IgD-negative memory B cell (primary cell): ENCODE data around the gene DMTF1. TPM values are rescaled to one million over a fixed set of nuclear protein-coding genes. Genes with fewer than 3 reads are reported as not detected.

Source experiments
- H3K27ac Mint-ChIP-seq, 3 donors: one replicate each; pipeline ENCODE4 v1.8.0; 2020 to 2022; ENCODE audit warnings: mild to moderate bottlenecking in 3 of 3, mixed read lengths in 3 of 3, moderate library complexity in 1 of 3
- H3K27me3 Mint-ChIP-seq: one replicate; pipeline ENCODE4 v1.8.0; 2021; ENCODE audit warnings: mixed read lengths
- H3K36me3 Mint-ChIP-seq: one replicate; pipeline ENCODE4 v1.8.0; 2020; ENCODE audit warnings: mild to moderate bottlenecking, mixed read lengths
- H3K4me1 Mint-ChIP-seq, 3 donors: one replicate each; pipeline ENCODE4 v1.8.0; 2020 to 2022; ENCODE audit warnings: mixed read lengths in 3 of 3, mild to moderate bottlenecking in 1 of 3
- H3K4me3 Mint-ChIP-seq, 4 donors: one replicate each; pipeline ENCODE4 v1.8.0; 2020 to 2022; ENCODE audit warnings: mild to moderate bottlenecking in 4 of 4, mixed read lengths in 4 of 4, moderate library complexity in 3 of 4
- H3K9me3 Mint-ChIP-seq, 3 donors: one replicate each; pipeline ENCODE4 v1.8.0; 2020 to 2021; ENCODE audit warnings: mixed read lengths in 3 of 3, mild to moderate bottlenecking in 1 of 3
- polyA plus RNA-seq: library from polyadenylated mRNA; unstranded; fragments of 300-500 nt; fragmentation: Illumina TruSeq; gene quantifications from one replicate; pipeline ENCODE4 v1.2.3, GENCODE V29; 2021

The DMTF1 gene
- polyA plus RNA-seq, 1 donor from 2014 or later = 35.1 TPM

- H3K9me3 Mint-ChIP-seq = no peaks in the 10 kb centered on the region
- peaks cover 6% of the 10 kb centered on the region for H3K36me3 Mint-ChIP-seq
- H3K4me1 Mint-ChIP-seq = peaks cover 43 to 64% (median 62%) of the 10 kb centered on the region in 3 donors
- H3K4me3 Mint-ChIP-seq = peak overlapping the region; percentile 27 to 90 (median 72)
- H3K27ac Mint-ChIP-seq = peak overlapping the region in 2 of 3 donors; percentile 22 to 67
- no peaks in the 10 kb centered on the region for H3K27me3 Mint-ChIP-seq
Measured at GRCh38 chr7:87155788-87156187, 3.5 kb downstream of the DMTF1 start.

- peak overlapping the region in 3 of 4 donors; percentile 5 to 90 (median 75) for H3K4me3 Mint-ChIP-seq
- no peaks in the 10 kb centered on the region for H3K27me3 Mint-ChIP-seq
- peaks cover 43 to 61% (median 60%) of the 10 kb centered on the region in 3 donors for H3K4me1 Mint-ChIP-seq
Measured at GRCh38 chr7:87156709-87157108, 4.5 kb downstream of the DMTF1 start.

GRCh38 chr7:87159538-87159937, 7.3 kb downstream of the DMTF1 start:
- Mint-ChIP-seq H3K9me3 (no peaks in the 10 kb centered on the region), H3K4me1 (peaks cover 33 to 52% (median 44%) of the 10 kb centered on the region in 3 donors), H3K27me3 (no peaks in the 10 kb centered on the region), H3K4me3 (no peak overlapping the region), H3K27ac (no peak overlapping the region), H3K36me3 (peaks cover 6% of the 10 kb centered on the region)

More at GRCh38 chr7:87156709-87157108, 4.5 kb downstream of the DMTF1 start:
- H3K36me3 Mint-ChIP-seq = peaks cover 6% of the 10 kb centered on the region
- H3K9me3 Mint-ChIP-seq = no peaks in the 10 kb centered on the region
- peak overlapping the region in 2 of 3 donors; percentile 10 to 64 for H3K27ac Mint-ChIP-seq

- no peaks in the 10 kb centered on the region for H3K27me3 Mint-ChIP-seq
- H3K36me3 Mint-ChIP-seq = peaks cover 6% of the 10 kb centered on the region
- H3K4me1 Mint-ChIP-seq = peaks cover 8 to 18% (median 14%) of the 10 kb centered on the region in 3 donors
- no peak overlapping the region for H3K4me3 Mint-ChIP-seq
- no peak overlapping the region for H3K27ac Mint-ChIP-seq
- no peaks in the 10 kb centered on the region for H3K9me3 Mint-ChIP-seq
Measured at GRCh38 chr7:87164433-87164832, 12.2 kb downstream of the DMTF1 start.

GRCh38 chr7:87170828-87171227, 18.6 kb downstream of the DMTF1 start:
- no peaks in the 10 kb centered on the region for H3K27me3 Mint-ChIP-seq
- H3K27ac Mint-ChIP-seq = peak overlapping the region in 1 of 3 donors; percentile 35
- H3K36me3 Mint-ChIP-seq = peaks cover 7% of the 10 kb centered on the region
- H3K4me1 Mint-ChIP-seq = peaks cover 2 to 25% (median 2%) of the 10 kb centered on the region in 3 donors
- no peaks in the 10 kb centered on the region for H3K9me3 Mint-ChIP-seq
- no peak overlapping the region for H3K4me3 Mint-ChIP-seq

- Mint-ChIP-seq H3K36me3 (peaks cover 8% of the 10 kb centered on the region), H3K4me1 (peaks cover 4 to 25% (median 6%) of the 10 kb centered on the region in 3 donors), H3K4me3 (no peak overlapping the region), H3K27me3 (no peaks in the 10 kb centered on the region), H3K27ac (no peak overlapping the region), H3K9me3 (no peaks in the 10 kb centered on the region)
Measured at GRCh38 chr7:87171282-87171934, 19.2 kb downstream of the DMTF1 start.

GRCh38 chr7:87173471-87173870, 21.2 kb downstream of the DMTF1 start:
- Mint-ChIP-seq H3K9me3 (no peaks in the 10 kb centered on the region), H3K4me3 (no peak overlapping the region), H3K27me3 (no peaks in the 10 kb centered on the region), H3K27ac (peak overlapping the region; percentile 54 to 81 (median 57)), H3K4me1 (peaks cover 7 to 19% (median 10%) of the 10 kb centered on the region in 3 donors), H3K36me3 (peaks cover 11% of the 10 kb centered on the region)

GRCh38 chr7:87178320-87178719, 26.1 kb downstream of the DMTF1 start:
- H3K4me3 Mint-ChIP-seq = no peak overlapping the region
- peaks cover 4 to 10% (median 9%) of the 10 kb centered on the region in 3 donors for H3K4me1 Mint-ChIP-seq
- H3K27me3 Mint-ChIP-seq = no peaks in the 10 kb centered on the region
- H3K36me3 Mint-ChIP-seq = peaks cover 13% of the 10 kb centered on the region
- H3K27ac Mint-ChIP-seq = no peak overlapping the region
- no peaks in the 10 kb centered on the region for H3K9me3 Mint-ChIP-seq

- no peak overlapping the region for H3K27ac Mint-ChIP-seq
- peaks cover 4 to 12% (median 10%) of the 10 kb centered on the region in 3 donors for H3K4me1 Mint-ChIP-seq
- H3K27me3 Mint-ChIP-seq = no peaks in the 10 kb centered on the region
- H3K36me3 Mint-ChIP-seq = peaks cover 13% of the 10 kb centered on the region
- no peaks in the 10 kb centered on the region for H3K9me3 Mint-ChIP-seq
- H3K4me3 Mint-ChIP-seq = no peak overlapping the region
Measured at GRCh38 chr7:87179180-87179579, 26.9 kb downstream of the DMTF1 start.

- Mint-ChIP-seq H3K9me3 (no peaks in the 10 kb centered on the region), H3K4me1 (peaks cover 14 to 31% (median 24%) of the 10 kb centered on the region in 3 donors), H3K4me3 (no peak overlapping the region), H3K27me3 (no peaks in the 10 kb centered on the region), H3K27ac (no peak overlapping the region), H3K36me3 (peaks cover 9% of the 10 kb centered on the region)
Measured at GRCh38 chr7:87187120-87187519, 34.9 kb downstream of the DMTF1 start.

- no peaks in the 10 kb centered on the region for H3K27me3 Mint-ChIP-seq
- H3K36me3 Mint-ChIP-seq = peaks cover 9% of the 10 kb centered on the region
- peak overlapping the region in 1 of 3 donors; percentile 59 for H3K27ac Mint-ChIP-seq
- H3K9me3 Mint-ChIP-seq = no peaks in the 10 kb centered on the region
- H3K4me3 Mint-ChIP-seq = no peak overlapping the region
- H3K4me1 Mint-ChIP-seq = peaks cover 14 to 40% (median 29%) of the 10 kb centered on the region in 3 donors
Measured at GRCh38 chr7:87188930-87189329, 36.7 kb downstream of the DMTF1 start.

GRCh38 chr7:87190783-87191182, 38.5 kb downstream of the DMTF1 start:
- Mint-ChIP-seq H3K9me3 (no peaks in the 10 kb centered on the region), H3K36me3 (peaks cover 7% of the 10 kb centered on the region), H3K4me1 (peaks cover 10 to 34% (median 24%) of the 10 kb centered on the region in 3 donors)

GRCh38 chr7:87192784-87193487, 40.7 kb downstream of the DMTF1 start:
- Mint-ChIP-seq H3K27me3 (no peaks in the 10 kb centered on the region), H3K36me3 (peaks cover 4% of the 10 kb centered on the region), H3K4me1 (peaks cover 10 to 36% (median 28%) of the 10 kb centered on the region in 3 donors), H3K4me3 (no peak overlapping the region), H3K27ac (peak overlapping the region in 2 of 3 donors; percentile 65 to 82), H3K9me3 (no peaks in the 10 kb centered on the region)

More at GRCh38 chr7:87190783-87191182, 38.5 kb downstream of the DMTF1 start:
- peak overlapping the region; percentile 0 to 34 (median 25) for H3K27ac Mint-ChIP-seq
- H3K4me3 Mint-ChIP-seq = no peak overlapping the region
- H3K27me3 Mint-ChIP-seq = no peaks in the 10 kb centered on the region

- no peak overlapping the region for H3K4me3 Mint-ChIP-seq
- H3K27me3 Mint-ChIP-seq = no peaks in the 10 kb centered on the region
- peak overlapping the region; percentile 27 to 82 (median 28) for H3K27ac Mint-ChIP-seq
- no peaks in the 10 kb centered on the region for H3K9me3 Mint-ChIP-seq
- peaks cover 3% of the 10 kb centered on the region for H3K36me3 Mint-ChIP-seq
- peaks cover 11 to 40% (median 32%) of the 10 kb centered on the region in 3 donors for H3K4me1 Mint-ChIP-seq
Measured at GRCh38 chr7:87193912-87194311, 41.7 kb downstream of the DMTF1 start.

GRCh38 chr7:87199241-87199640, 47.0 kb downstream of the DMTF1 start:
- no peak overlapping the region for H3K4me3 Mint-ChIP-seq
- H3K36me3 Mint-ChIP-seq = peaks cover 5% of the 10 kb centered on the region
- peaks cover 0 to 7% (median 2%) of the 10 kb centered on the region in 3 donors for H3K9me3 Mint-ChIP-seq
- H3K4me1 Mint-ChIP-seq = peaks cover 47 to 56% (median 52%) of the 10 kb centered on the region in 3 donors
- peak overlapping the region; percentile 78 to 85 (median 84) for H3K27ac Mint-ChIP-seq
- H3K27me3 Mint-ChIP-seq = no peaks in the 10 kb centered on the region
